Stimulated activated CD4-positive, alpha-beta T cell treated with anti-CD3 and anti-CD28 coated beads, Interleukin-2, amount 100 ng/mL, for 24 hours (primary cell): ENCODE measurements around the gene CLPTM1.
"Not testable (repeated sequence)": the region's sequence is repeated elsewhere in the genome, so short reads cannot be mapped to it uniquely, and the experiment has no call there.

Source experiments
- DNase-seq, 2 donors: peaks; one replicate each; pipeline ENCODE4 v3.0.0-alpha.2; 2020

The CLPTM1 gene

DNA sequence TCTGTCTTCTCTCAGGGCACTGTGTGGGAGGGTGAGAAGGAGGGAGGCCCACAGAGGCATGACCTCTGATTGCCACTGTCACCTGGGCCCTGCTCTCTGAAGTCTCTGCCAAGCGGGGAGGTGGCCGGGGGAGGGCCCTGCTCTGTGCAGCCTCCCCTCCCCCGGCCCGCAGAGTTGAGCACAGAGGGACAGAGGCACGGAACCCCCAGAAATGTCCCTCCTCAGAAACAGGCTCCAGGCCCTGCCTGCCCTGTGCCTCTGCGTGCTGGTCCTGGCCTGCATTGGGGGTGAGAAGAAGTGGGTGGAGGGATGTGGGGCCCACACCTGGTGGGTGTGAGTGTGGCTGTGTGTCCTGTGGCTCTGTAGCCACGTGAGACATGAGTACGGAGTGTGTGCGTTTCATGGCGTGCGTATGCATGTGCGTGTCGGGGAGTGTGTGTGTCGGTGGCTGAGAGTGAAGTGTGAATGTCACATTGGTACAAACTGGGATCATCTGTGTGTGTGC is 13.1 kb upstream of the CLPTM1 start, which contains the start of gene APOC4:
Gene APOC4, plus strand, starts transcription at position 171 of the 505 bp plus-strand sequence. Its CDS starts 41 bp downstream, at position 212.
- no peak for DNase-seq

DNA sequence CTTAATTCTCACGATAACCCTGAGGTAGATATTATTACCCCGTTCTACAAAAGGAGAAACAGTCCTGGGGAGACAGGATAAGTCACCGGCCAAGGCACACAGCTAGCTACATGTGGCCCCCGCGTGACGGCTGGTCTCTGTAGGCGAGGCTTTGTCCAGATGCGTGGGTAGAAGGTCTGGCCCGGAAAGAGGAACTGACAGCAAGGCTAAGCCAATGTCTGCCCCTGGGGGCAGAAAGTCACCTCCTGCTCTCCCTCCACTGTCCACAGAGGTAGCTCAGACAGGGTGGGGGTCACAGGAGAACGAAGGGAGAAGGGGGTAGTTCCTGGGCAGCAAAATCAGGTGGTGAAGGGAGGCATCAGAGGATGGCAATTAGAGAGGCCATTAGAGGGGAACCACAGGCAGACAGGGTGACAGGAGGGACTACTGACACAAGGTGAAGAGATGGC is 11.4 kb upstream of the CLPTM1 start:
- DNase-seq = no peak

DNA sequence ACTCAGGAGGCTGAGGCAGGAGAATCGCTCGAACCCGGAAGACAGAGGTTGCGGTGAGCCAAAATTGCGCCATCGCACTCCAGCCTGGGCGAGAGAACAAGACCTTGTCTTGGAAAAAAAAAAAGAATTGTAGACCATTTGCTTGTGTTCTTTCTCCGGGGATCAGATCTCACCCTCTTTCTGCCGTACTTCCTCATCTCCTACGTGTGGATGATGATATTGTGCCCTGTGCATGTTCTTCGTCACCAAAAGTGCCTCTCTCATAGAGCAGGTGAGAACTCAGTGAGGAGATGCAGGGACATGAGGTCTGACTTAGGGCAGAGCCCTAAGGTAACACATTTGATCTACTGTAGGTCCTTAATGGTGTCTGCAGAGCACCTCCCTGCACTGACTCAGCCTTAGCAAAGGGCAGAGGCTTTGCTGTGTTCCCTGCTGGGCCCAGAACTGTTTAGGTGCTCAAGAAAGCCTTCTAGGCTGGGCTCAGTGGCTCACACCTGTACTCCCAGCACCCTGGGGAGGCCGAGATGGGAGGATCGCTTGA is 8.1 kb upstream of the CLPTM1 start:
- DNase-seq = no peak

GRCh38 chr19:44948237-44948636 is 6.9 kb upstream of the CLPTM1 start:
- DNase-seq = no peak

DNA sequence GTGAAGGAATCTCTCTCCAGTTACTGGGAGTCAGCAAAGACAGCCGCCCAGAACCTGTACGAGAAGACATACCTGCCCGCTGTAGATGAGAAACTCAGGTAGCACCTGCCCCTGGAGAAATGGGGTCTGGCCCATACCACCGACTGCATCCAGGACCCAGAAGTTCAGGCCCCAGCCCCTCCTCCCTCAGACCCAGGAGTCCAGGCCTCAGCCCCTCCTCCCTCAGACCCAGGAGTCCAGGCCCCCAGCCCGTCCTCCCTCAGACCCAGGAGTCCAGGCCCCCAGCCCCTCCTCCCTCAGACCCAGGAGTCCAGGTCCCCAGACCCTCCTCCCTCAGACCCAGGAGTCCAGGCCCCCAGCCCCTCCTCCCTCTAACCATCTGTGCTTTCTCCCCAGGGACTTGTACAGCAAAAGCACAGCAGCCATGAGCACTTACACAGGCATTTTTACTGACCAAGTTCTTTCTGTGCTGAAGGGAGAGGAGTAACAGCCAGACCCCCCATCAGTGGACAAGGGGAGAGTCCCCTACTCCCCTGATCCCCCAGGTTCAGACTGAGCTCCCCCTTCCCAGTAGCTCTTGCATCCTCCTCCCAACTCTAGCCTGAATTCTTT is 6.3 kb upstream of the CLPTM1 start:
- no peak for DNase-seq

GRCh38 chr19:44949550-44949949 is 5.6 kb upstream of the CLPTM1 start:
- DNase-seq = no peak

GRCh38 chr19:44951179-44952159 is 3.7 kb upstream of the CLPTM1 start:
- DNase-seq = peak; percentile 44 to 64

DNA sequence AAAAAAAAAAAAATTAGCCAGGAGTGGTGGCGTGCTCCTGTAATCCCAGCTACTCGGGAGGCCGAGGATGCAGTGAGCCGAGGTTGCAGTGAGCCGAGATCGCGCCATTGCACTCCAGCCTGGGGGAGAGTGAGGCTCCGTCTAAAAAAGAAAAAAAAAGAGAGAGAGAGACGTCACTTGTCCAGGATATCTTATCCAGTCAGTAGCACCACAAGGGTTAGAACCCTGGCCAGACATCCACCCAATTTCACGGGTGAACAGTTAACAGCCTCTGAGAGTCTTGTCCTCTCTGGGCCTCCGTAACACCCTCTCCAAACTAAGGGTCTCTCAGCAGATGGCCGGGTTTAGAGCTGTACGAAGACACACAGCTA is 917 bp upstream of the CLPTM1 start:
- DNase-seq = no peak

GRCh38 chr19:44955505-44956439 is 592 bp downstream of the CLPTM1 start:
- DNase-seq = no peak

DNA sequence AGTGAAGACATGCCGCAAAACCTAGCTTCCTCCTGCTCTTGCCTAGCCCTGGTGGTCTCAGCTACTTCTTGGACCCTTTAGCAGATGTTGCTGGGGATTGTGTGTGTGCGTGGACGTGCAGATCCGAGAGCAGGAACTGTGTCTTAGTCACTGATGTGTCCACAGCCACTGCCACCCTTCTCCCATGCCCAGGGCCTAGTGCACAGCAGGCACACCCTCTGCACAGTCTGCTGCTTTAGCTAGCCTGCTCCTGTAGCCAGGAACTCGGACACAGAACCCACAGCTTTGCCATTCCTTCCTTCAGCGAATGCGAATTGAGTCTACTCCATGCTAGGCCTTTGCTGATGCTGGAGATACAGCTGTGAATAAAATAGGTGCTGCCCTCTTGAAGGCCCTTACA is 2.3 kb downstream of the CLPTM1 start:
- DNase-seq = no peak

DNA sequence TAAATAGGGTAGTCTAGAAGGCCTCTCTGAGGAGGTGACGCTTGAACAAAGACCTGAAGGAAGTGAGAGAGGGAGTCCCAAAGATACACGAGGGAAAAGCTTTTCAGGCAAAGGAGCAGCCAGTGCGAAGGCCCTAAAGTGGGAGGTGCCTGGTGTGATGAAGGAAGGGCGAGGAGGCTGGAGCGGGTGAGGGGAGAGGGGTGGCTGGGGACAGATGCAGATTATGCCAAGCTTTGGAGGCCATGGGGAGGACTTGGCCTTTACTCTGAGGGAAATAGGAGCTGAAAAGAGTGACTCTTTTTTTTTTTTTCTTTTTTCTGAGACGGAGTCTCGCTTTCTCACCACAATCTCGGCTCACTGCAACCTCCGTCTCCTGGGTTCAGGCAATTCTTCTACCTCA is 2.9 kb downstream of the CLPTM1 start:
- no peak for DNase-seq

- no peak for DNase-seq
Measured at GRCh38 chr19:44959691-44960090, 4.5 kb downstream of the CLPTM1 start.

DNA sequence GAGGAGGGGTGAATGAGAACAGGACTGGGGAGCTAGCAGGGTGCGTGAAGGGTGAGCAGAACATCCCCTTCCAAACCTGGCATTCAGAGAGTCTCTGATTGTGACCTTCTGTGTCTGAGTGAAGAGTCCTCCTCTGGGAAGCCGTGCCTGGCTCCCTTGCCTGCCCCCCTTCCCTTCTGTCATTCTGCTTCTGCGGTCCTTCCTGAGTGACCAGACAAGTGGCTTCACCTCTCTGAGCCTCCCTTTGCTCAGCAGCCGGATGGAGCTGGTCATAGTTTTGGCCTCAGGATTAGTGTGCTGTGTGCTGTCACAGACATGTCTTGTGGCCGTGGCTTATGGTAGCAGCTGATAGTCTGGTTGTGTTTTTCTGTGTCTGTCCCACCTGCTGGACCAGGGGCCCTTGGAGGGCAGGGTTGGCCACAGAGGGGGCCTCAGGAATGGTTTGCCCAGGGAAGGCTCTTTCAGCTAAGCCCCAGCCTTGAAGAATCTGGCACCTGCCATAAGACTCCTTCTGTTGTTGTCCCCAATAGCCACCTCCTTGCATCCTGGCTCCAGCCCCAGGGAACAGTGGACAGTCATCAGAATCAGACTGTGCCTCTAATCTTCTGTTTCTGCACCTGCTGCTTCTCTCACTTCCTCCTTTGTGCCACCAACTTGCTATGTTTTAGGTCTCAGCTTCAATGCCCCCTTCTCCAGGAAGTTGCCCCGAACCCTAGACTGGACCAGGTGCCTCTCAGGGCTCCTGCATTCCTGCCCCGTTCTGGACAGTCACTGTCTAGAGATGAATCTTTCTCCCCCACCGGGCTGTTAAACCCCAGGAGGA is 5.9 kb downstream of the CLPTM1 start:
- DNase-seq = no peak

GRCh38 chr19:44961821-44962220 is 6.6 kb downstream of the CLPTM1 start:
- no peak for DNase-seq

- DNase-seq = no peak
Measured at GRCh38 chr19:44968118-44968517, 12.9 kb downstream of the CLPTM1 start.

GRCh38 chr19:44968670-44969069 is 13.5 kb downstream of the CLPTM1 start:
- DNase-seq = no peak

GRCh38 chr19:44969437-44969836 is 14.3 kb downstream of the CLPTM1 start:
- DNase-seq = no peak

DNA sequence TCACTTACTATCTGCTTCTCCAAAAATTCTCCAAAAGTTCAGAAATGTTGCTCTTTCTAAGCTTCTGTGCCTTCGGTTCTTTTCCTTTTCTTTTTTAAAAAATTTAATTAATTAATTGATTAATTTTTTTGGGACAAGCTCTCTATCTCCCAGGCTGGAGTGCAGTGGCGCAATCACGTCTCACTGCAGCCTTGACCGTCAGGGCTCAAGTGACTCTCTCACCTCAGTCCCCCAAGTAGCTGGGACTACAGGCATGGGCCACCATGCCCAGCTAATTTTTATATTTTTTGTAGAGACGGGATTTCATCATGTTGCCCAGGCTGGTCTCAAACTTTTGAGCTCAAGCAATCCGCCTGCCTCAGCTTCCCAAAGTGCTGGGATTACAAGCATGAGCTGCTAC is 16.3 kb downstream of the CLPTM1 start:
- not testable (repeated sequence) for DNase-seq

- no peak for DNase-seq
Measured at GRCh38 chr19:44972802-44973201, 17.6 kb downstream of the CLPTM1 start.

- no peak for DNase-seq
Measured at GRCh38 chr19:44973982-44974735, 19.0 kb downstream of the CLPTM1 start.

DNA sequence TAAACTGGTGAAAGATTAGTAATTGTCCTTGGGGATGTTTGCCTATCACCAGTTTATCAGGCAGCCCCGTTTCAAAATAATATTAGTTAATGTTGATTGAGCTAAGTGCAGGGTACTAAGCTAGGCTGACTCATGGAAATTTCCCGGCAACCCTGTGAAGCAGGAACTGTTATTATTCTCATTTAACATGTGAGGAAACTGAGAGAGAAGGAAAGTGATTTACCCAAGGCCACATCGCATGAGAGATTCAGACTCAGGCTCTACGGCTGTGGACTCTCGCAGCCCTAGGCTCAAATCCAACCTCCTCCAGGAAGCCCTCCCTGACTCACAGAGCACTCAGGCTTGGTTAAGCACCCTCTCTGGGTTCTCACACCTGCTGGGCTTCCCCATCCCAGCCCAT is 19.7 kb downstream of the CLPTM1 start:
- DNase-seq = no peak
